Osteoblast (primary cell): ENCODE measurements around the gene MED16. TPM values are rescaled to one million over a fixed set of nuclear protein-coding genes. Genes with fewer than 3 reads are reported as not detected.
A peak's percentile ranks its signal among the peaks of the same experiment; 100 is the strongest.

Experiments used
- DNase-seq: peaks from one replicate; pipeline ENCODE4 v3.0.0; 2011; ENCODE audit warnings: low spot score, mixed read lengths; ENCODE audit not compliant: insufficient read length; ENCODE audit errors: missing footprints
- H2AFZ ChIP-seq: 2 replicates; pipeline ENCODE4 v1.6.0; 2011; ENCODE audit warnings: mild to moderate bottlenecking, low read length
- H3K27ac ChIP-seq: 2 replicates; pipeline ENCODE4 v1.5.1; 2011; ENCODE audit warnings: mild to moderate bottlenecking, low read depth, low read length, moderate library complexity
- H3K27me3 ChIP-seq: 2 replicates; pipeline ENCODE4 v1.6.0; 2012; ENCODE audit warnings: mild to moderate bottlenecking, control low read depth, inconsistent platforms, low read length, moderate library complexity; ENCODE audit not compliant: insufficient read depth
- H3K36me3 ChIP-seq: 2 replicates; pipeline ENCODE4 v1.5.1; 2011; ENCODE audit warnings: mild to moderate bottlenecking, low read length, control low read depth, moderate library complexity; ENCODE audit not compliant: insufficient read depth
- H3K4me1 ChIP-seq: 2 replicates; pipeline ENCODE4 v1.5.1; 2011; ENCODE audit warnings: mild to moderate bottlenecking, low read length, control low read depth, moderate library complexity; ENCODE audit not compliant: insufficient read depth
- H3K4me2 ChIP-seq: 2 replicates; pipeline ENCODE4 v1.6.0; 2011; ENCODE audit warnings: mild to moderate bottlenecking, low read length; ENCODE audit not compliant: insufficient read depth
- H3K4me3 ChIP-seq: fragments of 200-600 bp; sonication (generic); 3 replicates; pipeline ENCODE4 v1.5.1; 2012; ENCODE audit warnings: mild to moderate bottlenecking, low read length, inconsistent platforms; ENCODE audit not compliant: insufficient read depth
- H3K79me2 ChIP-seq: 2 replicates; pipeline ENCODE4 v1.6.0; 2012; ENCODE audit warnings: mild to moderate bottlenecking, low read length, control low read depth, inconsistent platforms; ENCODE audit not compliant: insufficient read depth
- H3K9me3 ChIP-seq: 2 replicates; pipeline ENCODE4 v1.5.1; 2011; ENCODE audit warnings: low read depth, low read length, control low read depth
- H4K20me1 ChIP-seq: 2 replicates; pipeline ENCODE4 v1.6.0; 2012; ENCODE audit warnings: mild to moderate bottlenecking, low read length, control low read depth; ENCODE audit not compliant: insufficient read depth
- CTCF ChIP-seq: IDR thresholded peaks from 2 replicates; pipeline ENCODE4 v1.5.1; 2011; ENCODE audit warnings: mild to moderate bottlenecking, low read depth, low read length, moderate library complexity; ENCODE audit errors: extremely low read depth
- total RNA-seq: library from RNA; depleted of rRNA; stranded (reverse); fragments of >200 nt; gene quantifications from 2 replicates; pipeline ENCODE4 v1.2.3, GENCODE V29; 2012

MED16 gene
- total RNA-seq, 1 donor: 20.6 TPM

GRCh38 chr19:940591-941291, 47.8 kb upstream of the MED16 start:
- Histone ChIP-seq H3K4me2 (peak overlapping the region; percentile 79), H4K20me1 (peaks cover 42% of the 10 kb centered on the region)

GRCh38 chr19:939922-940321, 46.9 kb upstream of the MED16 start:
- Histone ChIP-seq H4K20me1 (peaks cover 35% of the 10 kb centered on the region), H3K4me2 (no peak overlapping the region), H3K36me3 (peaks cover 2% of the 10 kb centered on the region), H2AFZ (no peak overlapping the region), H3K79me2 (peaks cover 52% of the 10 kb centered on the region), H3K4me3 (no peak overlapping the region), H3K27me3 (no peaks in the 10 kb centered on the region), H3K9me3 (no peaks in the 10 kb centered on the region), H3K4me1 (peaks cover 12% of the 10 kb centered on the region), H3K27ac (peak overlapping the region; percentile 50)
- TF ChIP-seq CTCF: no peak
- DNase-seq: no peak

More at GRCh38 chr19:940591-941291, 47.8 kb upstream of the MED16 start:
- no peaks in the 10 kb centered on the region for H3K9me3 ChIP-seq
- peaks cover 57% of the 10 kb centered on the region for H3K79me2 ChIP-seq
- H3K4me3 ChIP-seq: peak overlapping the region; percentile 67
- peaks cover 12% of the 10 kb centered on the region for H3K4me1 ChIP-seq
- H3K36me3 ChIP-seq: peaks cover 2% of the 10 kb centered on the region
- no peaks in the 10 kb centered on the region for H3K27me3 ChIP-seq
- DNase-seq: peak; percentile 98
- H3K27ac ChIP-seq: peak overlapping the region; percentile 72
- no peak for TF ChIP-seq CTCF
- peak overlapping the region; percentile 35 for H2AFZ ChIP-seq

- TF ChIP-seq CTCF: no peak
- Histone ChIP-seq H3K36me3 (peaks cover 2% of the 10 kb centered on the region), H3K9me3 (no peaks in the 10 kb centered on the region), H4K20me1 (peaks cover 30% of the 10 kb centered on the region), H3K4me1 (peaks cover 12% of the 10 kb centered on the region), H3K4me2 (no peak overlapping the region), H3K27me3 (no peaks in the 10 kb centered on the region), H3K27ac (no peak overlapping the region), H2AFZ (no peak overlapping the region), H3K4me3 (no peak overlapping the region), H3K79me2 (peaks cover 55% of the 10 kb centered on the region)
- DNase-seq: no peak
Observed at GRCh38 chr19:939439-939838, 46.5 kb upstream of the MED16 start.

- Histone ChIP-seq H3K27ac (no peak overlapping the region), H3K4me1 (peaks cover 20% of the 10 kb centered on the region), H2AFZ (no peak overlapping the region), H4K20me1 (peaks cover 27% of the 10 kb centered on the region), H3K79me2 (peaks cover 58% of the 10 kb centered on the region), H3K4me2 (no peak overlapping the region), H3K9me3 (no peaks in the 10 kb centered on the region), H3K36me3 (peaks cover 2% of the 10 kb centered on the region), H3K27me3 (no peaks in the 10 kb centered on the region), H3K4me3 (no peak overlapping the region)
- no peak for DNase-seq
- TF ChIP-seq CTCF: no peak
Observed at GRCh38 chr19:938233-938923, 45.4 kb upstream of the MED16 start.
